GM12801 (cell line): ENCODE data around the gene RPS6KA5.

Source experiments
- CTCF ChIP-seq: IDR thresholded peaks from one replicate; pipeline ENCODE4 v1.5.1; 2011; ENCODE audit warnings: control low read depth; ENCODE audit not compliant: insufficient read length; ENCODE audit errors: extremely low read depth

RPS6KA5 gene

GRCh38 chr14:91078095-91078737 lies 17.8 kb upstream of the RPS6KA5 start:
- TF ChIP-seq CTCF = no peak

- TF ChIP-seq CTCF = no peak
Measured at GRCh38 chr14:91075553-91075952, 15.1 kb upstream of the RPS6KA5 start.

- no peak for TF ChIP-seq CTCF
Measured at GRCh38 chr14:91070572-91070971, 10.1 kb upstream of the RPS6KA5 start.

- no peak for TF ChIP-seq CTCF
Measured at GRCh38 chr14:91068642-91069041, 8.2 kb upstream of the RPS6KA5 start.

GRCh38 chr14:91067186-91067585 lies 6.7 kb upstream of the RPS6KA5 start:
- TF ChIP-seq CTCF = no peak

GRCh38 chr14:91065266-91065665 lies 4.8 kb upstream of the RPS6KA5 start:
- no peak for TF ChIP-seq CTCF

- no peak for TF ChIP-seq CTCF
Measured at GRCh38 chr14:91063119-91063518, 2.7 kb upstream of the RPS6KA5 start.

- no peak for TF ChIP-seq CTCF
Measured at GRCh38 chr14:91062600-91062999, 2.2 kb upstream of the RPS6KA5 start.
